HK-2 (cell line): ENCODE measurements around the gene PARD3B.
"Not testable (repeated sequence)": the region's sequence is repeated elsewhere in the genome, so short reads cannot be mapped to it uniquely, and the experiment has no call there.

Source experiments
- DNase-seq: peaks from one replicate; pipeline ENCODE4 v3.0.0-alpha.2; 2018; ENCODE audit not compliant: unreplicated experiment

The PARD3B gene

DNA sequence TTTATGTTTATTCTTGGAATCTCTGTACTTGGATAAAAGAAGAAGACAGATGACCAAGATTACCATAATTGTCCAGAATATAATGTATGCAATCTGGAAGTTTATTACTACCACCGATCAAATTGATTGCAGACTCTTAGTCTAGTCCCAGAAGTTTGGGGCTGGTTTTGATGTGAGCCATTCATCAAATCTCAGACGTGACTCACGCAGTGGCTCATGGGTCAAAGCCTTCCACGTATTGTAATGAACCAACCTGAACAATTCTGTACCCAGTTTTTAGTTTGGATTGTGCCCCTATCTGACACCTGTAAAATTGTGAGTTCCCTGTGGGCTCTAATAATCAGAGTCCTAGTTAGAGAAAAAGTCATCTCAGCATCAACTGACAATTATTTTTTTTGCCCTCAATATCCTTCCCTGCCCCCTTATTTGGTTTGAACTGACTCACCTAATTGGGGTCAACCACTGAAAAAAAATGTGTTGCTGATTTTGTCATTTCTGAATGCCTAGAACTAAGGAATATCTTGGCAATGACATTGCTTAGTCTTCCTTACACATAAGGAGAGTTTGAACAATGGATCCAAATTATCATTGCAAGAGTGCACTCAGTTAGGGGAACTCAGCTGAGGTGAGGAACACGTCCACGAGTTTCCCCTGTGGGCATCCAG is 917.5 kb downstream of the PARD3B start:
- DNase-seq = no peak

DNA sequence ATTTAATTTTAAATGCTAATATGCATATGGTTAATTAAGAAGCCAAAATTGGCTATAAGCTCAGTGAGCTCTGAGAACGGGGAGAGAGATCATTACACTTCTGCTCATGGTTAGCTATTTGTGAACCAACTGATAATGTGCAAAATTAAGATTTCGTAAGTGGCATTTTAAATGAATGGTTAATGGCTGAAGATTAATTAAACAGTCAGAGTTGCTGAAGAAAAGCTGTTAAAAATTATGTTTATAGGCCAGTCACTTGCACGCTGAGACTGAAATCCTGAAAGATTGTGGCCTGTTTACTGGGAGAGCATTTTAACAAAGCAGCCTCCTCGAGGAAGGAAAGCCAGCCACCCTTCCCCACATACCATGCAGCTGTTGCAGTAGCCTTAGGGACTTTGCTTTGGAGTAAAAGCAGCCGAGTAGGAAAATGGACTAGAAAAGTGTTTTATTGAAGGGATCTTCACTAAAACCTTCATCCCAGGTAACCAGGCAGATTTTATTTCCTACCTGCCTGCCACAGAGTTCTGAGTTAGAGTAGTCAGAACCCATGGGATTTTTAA is 918.3 kb downstream of the PARD3B start:
- DNase-seq = no peak

DNA sequence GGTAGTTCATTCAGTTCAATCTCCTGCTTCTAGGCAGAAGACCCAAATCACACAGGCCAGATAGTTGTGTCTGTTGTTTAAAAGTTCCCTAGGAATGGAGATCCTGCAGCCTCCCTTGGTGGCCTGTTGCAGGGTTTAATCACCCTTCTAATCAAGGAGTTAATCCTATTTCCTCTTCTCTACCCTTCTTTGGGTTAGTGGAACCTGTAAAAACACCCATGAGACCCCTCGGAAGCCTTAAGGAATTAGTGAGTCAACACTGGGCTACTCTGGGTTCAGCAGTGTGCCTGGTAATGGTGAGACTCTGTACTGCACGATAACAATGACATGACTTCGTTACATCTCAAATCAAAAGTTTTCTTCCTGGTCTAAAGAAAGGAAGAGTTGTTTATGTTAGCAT is 919.4 kb downstream of the PARD3B start:
- DNase-seq = no peak

DNA sequence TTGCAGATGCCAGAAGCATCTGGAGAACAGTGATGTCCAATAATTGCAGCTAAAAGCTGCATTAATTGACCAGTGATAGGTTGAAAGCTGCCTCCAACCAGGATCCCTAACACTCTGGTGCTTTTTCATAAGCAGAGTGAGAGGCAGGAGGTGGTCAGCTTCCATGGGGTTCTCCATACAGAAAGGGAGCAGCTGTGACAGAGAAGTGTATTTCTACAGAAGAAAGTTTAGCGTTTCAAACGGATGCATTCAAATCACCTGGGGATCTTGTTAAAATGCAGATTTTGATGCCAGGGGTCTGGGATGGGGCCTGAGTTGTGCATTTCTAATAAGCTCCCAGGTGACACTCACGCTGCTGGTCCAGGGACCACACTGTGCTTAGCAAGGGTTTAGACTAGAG is 920.5 kb downstream of the PARD3B start:
- no peak for DNase-seq

DNA sequence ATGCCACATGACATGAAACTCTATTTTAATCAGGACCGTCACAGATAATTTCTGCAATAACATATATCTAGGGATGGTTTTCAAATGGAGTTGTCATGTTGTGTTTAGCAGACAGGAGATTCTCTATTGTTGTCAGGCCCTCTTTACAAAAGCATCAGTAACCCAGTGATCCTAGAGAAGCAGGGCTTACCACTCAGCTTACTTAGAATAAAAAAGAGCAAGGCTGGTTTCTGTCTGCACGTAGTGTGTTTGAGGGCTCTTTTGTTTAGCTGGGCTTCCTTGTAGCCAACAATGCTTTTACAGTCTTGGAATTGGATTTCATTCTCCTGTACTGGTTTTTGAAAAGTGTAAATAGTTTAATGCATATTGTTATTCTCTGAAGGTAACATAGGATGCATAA is 926.5 kb downstream of the PARD3B start:
- DNase-seq = no peak

DNA sequence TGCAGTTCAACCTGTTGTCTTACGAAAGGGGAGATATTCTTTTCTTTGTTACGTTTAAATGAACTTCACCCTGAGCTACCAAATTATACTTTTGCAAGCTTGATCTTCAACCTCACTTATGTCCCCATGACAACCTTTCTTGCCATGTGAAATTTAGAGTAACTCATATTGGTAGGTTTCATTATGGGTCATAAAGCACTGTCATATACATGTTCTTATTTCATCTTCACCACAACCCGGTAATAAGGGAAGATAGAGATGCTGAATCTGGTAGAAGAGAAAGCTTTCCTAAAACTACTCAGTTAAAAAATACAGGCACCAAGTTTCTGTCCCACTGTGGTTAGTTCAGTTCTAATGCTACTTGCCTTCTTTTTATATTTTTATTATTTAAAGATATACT is 928.5 kb downstream of the PARD3B start:
- no peak for DNase-seq

DNA sequence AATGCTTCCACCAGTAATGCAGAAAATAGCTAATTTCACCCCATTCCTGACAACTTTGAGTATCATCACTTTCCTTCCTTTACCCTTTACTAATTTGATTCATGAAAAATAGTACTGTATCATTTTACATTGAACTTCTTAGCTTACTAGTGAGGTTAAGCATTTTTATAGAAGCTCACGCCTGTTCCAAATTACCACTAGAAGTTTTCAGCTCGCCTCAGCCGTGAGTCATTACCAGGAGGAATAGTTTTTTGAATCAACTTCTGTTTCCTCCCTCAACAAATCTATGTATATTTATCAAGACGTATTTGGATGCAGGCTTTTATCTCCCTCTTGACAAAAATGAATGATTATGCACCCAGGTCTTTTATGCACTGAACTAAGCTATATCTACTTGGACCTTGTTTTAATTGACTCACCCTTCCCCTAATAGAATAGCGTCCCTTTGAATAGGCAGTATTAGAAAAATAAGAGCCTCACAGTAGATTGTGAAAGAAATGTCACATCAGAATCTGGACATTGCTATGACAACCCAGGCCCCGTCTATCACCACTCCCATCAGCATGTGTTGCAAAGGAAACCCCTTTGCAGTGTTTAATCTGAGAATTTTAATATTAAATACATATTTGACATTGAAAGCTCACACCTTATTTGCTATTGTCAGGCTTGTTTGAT is 929.6 kb downstream of the PARD3B start:
- DNase-seq = no peak

DNA sequence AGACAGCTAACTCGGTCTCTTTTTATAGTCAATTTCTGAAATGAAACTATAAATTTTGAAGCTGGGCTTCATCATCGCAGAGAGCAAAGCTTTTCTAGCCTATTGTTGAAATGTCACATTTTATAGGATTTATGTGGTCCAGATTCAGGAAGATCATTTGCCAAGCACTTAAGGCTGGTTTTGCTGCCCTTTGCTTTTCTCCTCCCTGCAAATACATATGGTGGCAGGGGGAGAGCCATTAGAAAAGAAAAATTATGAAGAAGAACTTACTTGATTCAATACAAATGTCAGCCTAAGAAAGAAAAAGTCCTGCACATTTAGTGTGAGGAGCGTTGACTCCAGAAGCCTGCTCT is 930.1 kb downstream of the PARD3B start:
- DNase-seq = no peak

DNA sequence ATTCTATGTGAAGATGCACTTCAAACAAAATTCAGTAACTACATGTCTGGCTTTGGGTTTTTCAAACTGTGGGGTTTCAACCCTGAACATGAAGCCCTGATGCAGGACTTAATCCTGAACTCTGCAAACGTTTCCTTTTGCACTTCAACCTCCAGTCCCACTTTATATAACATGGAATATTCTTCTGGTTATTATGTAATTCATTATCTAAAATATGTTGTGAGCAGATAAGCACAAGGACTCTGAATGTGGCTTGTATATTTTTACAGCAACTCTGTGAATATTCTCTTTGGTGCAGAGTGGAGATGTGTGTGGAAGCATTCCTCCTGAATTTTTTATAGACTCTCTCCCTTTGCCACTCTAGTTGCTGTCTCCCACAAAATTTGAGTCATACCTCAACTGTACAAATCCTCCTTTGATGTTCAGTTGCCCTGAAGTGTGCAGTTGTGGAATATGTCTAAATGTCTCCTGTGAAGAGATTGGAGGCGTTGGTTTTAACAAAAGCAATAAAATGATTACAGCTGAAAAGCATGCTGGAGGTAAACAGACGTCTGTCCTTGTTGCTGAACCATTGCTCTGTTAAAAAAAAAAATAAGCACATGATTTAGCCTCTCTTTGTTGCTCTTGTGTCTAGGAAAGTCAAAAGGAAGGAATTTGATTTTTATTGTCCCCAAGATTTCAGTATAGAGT is 931.9 kb downstream of the PARD3B start:
- no peak for DNase-seq

DNA sequence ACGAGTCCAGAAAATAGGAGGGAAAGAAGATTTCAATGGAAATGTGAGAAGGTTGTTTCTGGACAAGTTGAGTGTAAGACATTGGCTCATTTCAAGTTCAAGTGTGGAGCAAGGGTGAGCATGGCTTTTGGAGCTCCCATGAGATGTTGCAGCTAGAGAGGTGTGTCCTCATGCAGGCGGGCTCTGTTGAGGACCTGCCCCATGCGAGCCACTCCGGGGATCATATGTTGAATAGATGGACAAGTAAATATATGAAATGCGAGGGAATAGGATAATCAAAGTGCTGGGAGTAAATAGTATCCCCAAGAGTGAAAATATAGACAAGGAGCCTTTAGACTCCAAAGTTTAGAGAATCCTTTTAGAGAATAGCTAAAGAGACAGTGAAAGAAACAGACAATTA is 936.6 kb downstream of the PARD3B start:
- DNase-seq = no peak

DNA sequence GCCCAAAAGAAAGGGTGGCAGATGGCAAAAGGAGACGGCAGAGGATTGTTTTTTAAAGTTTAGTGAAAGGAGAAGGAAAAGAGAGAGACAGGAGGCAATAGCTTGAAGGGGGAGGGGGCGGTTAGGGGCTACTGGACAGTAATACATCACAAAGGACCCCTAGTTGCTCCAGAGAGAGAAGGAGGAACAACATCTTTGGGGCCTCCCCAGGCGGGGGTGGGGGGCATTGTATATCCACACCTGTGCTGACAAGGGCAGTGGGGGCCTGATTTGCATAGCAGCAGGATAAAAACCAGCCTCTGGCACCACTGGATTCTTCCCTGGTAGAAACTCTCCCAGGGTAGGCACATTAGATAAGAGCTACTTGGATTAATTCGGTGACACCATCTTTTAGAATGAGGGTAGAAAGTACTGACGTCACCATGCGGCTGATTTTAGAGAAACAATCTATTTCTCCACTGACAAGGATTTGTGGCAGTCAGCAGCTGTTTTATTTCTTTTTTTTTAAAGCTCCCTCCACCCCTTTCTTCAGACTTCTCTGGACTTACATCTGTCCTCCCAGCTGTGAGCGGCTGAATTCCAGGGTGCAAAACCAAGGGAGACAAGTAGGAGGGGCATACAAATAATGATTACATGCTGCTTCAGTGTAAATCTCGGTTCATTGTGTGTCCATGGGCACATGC is 937.3 kb downstream of the PARD3B start:
- no peak for DNase-seq

DNA sequence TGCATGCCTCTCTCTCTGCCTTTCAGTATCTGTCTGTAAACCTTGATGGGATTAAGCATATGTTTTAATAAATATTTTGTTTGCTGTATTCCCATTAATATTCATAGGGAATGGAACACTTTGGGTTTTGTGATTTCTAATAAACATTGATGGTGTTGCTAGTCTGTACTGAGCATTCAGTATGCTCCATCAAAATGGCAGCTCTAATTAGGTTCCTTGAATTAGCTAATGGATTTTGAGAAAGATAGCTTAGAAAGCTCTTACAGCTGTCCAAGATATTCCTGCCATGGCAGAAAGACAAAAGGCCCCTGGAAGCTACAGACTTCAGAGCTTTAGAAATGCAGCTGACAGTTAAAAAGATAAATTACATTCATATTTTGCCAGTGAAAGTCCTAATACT is 937.8 kb downstream of the PARD3B start:
- no peak for DNase-seq

DNA sequence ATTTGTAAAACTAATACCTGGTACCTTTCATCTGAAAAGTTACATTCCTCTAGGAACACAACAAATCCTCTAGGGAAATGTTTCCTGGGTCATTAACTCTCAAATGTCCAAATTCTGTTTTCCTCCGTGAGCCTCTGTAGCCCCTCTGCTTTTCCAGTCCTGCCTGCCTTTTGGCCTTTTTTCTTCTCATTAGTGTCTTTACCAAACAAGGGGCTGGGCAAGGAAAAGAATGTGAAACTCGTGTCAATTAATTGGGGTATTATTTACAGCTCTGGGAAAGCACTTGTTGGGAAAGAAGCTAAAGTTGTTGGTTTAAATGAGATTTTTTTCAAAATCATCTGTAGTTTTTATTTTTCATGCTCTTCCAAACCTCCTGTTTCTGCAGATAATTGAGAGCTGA is 938.9 kb downstream of the PARD3B start:
- no peak for DNase-seq

DNA sequence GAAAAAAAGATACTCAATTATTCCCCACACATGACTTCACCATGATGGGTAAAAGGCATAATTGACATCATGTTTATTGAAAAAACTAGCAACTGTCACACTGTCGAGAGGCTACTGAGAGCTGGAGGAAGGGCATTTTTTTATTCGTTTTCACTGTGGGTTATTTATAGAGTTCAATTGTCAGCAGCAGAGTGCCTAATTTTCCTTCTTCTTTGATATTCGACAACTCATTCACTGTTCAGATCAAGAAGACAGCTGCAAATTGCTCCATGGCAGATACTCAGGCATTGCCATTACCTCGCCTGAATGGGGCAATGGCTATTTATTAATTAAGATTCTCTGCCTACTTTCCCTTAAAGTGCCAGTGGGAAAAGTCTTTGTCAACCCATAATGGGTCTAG is 939.5 kb downstream of the PARD3B start:
- DNase-seq = no peak

DNA sequence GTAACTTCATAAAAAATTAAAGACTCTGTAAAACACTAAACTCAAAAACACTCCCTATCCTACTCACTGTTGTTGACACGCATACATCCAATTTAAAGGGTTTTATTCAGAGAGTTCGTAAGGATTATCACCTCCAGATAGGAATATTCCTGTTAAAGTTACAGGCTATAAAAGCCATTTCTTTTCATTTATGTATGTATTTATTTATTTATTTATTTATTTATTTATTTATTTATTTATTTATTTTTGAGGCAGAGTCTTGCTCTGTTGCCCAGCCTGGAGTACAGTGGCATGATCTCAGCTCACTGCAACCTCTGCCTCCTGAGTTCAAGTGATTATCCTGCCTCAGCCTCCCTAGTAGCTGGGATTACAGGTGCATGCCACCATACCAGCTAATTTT is 948.3 kb downstream of the PARD3B start:
- not testable (repeated sequence) for DNase-seq

DNA sequence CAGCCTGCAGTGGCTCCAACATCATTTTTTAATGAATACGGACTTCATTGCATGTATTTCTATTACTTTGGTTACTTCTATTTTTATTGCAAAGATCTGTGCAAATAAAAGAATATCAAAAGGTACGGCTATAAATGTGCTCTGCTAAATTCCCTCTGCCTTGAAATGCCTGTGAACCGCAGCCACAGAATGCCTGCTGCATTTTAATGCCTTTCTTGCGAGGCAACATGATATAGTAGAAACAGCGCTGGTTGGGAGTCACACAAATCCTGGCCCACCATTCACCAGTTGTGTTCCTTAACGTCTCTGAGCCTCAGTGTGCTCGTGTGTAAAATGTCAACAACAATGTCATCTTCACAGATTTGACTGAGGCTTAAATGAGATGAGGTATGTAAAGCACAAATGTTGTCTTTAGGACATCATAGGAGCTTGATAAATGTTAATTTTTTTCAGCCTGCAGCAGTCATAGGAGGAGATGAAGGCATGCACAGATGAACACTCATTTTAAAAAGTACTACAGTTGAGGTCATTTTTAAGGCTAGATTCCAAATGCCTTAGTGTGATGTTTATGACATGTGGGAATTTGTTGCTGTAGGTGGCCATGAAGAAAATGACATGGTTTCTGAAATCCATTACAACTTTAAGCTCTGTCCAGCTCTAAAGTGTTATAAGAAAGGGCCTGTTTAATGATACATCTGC is 949.4 kb downstream of the PARD3B start:
- no peak for DNase-seq

DNA sequence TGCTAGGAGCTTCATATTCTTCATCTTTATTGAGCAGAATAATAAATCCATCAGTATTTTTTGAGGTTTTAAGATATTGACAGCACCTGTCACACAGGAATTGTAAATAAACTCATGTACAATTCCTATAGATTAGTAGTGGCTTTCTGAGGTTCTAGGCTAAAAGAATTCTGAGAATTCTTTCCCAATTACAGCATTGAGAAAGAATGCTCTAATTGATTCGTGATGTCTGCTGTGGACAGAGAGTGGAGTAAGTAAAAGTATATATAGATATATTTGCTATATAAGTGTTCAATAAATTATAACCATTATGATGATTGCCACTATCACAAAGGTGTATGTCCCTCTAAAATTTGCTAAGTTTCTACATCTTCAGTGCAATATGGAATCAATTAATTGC is 950.5 kb downstream of the PARD3B start:
- DNase-seq = no peak

DNA sequence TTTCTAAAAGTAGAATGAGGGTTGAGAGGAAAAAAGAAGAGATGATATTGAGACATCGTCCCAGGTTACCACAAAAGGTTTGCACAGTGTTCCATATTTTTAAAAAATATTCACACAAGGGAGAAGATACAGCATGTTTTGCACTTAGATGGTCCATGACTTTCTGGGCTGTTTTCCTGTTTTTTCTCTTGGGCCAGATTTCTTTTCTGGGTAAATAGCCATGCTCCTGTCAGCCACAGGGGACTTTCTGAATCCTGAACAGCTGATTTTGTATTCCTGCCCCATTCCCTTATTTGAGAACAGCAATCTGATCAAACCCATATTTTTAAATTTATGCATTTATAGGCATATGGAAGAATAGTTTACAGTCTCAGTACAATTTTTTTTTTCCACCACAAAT is 951.1 kb downstream of the PARD3B start:
- no peak for DNase-seq

DNA sequence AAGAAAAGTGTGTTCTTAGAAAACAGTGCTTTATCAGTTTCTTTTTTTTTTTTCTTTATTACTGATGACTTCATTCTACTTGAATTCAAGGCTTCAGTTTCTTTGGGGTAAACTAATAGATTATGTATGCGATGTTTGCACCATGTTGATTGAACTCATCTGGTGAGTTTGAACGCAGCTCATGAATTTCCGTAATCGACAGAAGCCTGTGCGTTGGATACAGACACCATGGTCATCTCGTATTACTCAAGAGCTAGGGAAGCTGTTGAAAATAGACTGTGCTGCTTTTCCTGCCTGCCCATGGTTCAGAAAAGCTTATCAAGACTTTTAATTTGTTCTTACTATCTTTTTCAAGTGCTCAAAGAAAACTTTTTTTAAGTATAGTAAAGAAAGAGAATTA is 951.5 kb downstream of the PARD3B start:
- no peak for DNase-seq

DNA sequence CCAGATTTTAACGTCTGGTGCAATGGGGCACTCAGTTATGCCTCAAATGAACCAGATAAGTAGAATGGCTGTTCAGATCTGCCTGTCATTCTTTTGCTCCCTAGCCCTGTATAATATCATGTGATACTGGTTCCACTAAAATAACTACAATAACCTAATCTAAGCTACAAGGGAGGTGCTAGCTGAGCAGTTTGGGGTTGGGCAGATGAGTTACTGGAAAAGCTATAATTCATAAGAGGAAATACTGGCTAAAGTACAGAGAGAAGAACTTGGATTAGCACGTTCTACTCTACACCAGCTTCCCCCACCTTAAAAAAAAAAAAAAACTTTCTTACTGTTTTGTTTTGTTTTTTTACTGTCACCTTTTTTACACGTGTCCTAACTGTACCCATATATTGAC is 953.7 kb downstream of the PARD3B start:
- no peak for DNase-seq

DNA sequence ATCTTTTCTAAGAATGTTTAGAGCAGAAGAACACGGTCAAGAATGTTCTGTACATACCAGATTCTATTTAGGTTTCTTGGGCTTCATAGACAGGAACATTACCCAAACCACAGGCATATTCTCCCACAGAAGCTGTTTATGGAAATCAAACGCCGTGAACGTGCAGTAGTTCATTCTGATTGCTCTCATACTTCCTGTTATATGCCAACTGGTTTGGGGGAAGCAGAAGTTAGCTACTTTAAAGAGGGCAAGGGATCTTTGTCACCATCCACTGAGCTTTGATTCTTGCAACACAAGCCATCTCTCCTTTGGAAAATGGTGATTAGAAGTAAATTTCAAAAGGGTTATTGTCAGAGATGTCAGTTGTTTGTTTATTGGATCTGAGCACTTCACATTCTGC is 954.8 kb downstream of the PARD3B start:
- no peak for DNase-seq

DNA sequence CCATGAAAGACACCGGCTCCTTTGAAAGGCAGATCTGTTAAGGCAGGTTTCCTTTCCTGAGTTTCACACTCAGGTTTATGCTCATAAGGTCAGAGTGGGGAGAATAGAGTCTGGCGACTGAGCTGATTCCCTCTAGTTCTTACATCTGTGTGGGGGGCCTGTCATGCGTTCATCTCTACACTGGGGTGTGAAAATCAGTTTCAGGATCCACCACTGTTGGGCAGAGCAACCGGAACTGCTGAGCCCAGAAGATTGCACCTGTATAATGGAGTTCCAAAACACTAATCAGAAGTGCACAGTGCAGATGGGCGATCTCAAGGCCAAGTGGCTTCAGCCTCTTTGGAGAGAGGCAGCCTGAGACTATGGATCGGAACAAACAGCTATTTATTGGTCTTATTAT is 955.7 kb downstream of the PARD3B start:
- DNase-seq = no peak
